ENCODE measurements around the gene MYL11.
A peak's percentile ranks its signal among the peaks of the same experiment; 100 is the strongest.

MYL11 gene

DNA sequence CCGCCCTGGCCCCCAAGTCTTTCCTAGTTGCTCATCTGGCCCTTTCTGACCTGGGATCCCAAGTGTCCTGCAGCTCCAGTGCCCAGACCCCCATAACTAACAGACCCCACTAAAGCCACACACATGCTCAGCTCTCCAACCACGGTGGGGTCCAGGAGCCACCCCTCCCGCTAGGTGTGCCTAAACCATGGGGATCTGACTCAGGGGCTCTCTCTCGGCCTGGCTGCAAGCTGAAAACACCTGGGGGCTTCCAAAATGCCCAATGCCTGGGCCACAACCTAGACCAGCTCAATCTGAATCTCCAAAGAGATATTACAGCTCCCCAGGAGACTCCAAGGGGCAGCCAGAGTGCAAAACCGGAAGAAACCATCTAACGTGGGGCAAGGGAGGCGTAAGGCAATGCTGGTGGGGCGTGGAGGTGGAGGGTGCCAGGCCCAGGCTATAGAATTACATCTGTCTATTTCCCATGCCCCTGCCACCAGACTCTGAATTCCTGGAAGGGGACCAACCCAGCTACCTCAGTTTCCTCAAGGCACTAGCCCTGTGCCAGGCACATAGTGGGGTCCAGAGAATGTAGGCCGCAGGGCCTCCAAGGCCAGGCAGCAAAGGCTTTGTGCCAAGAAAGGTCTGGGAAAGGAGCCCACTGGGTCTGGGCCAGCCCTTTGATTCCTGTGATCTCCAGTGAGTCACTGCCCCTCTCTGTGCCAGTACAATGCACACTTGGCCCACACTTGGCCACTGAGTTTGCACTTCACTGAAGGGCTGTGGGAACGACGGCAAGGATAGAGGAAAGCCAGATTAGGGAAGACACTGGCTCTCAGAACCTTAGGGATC is 22.8 kb upstream of the MYL11 start:
- no peaks in the 10 kb centered on the region for H3K9me3 ChIP-seq (ENCODE audit: severe bottlenecking)
- no peaks in the 10 kb centered on the region for H3K4me1 ChIP-seq (ENCODE audit: insufficient read depth, poor library complexity, severe bottlenecking)
- H3K27ac ChIP-seq (ENCODE audit: poor library complexity, severe bottlenecking): no peak overlapping the region
- no peak overlapping the region for H3K4me3 ChIP-seq (ENCODE audit: severe bottlenecking)
- H3K27me3 ChIP-seq (ENCODE audit: insufficient read depth, poor library complexity, severe bottlenecking): no peaks in the 10 kb centered on the region
- no peak for ATAC-seq (ENCODE audit: low read depth)
- peaks cover 25% of the 10 kb centered on the region for H3K36me3 ChIP-seq (ENCODE audit: low read depth)
- DNase-seq (ENCODE audit: low spot score): no peak
- TF ChIP-seq, protein P1, sequence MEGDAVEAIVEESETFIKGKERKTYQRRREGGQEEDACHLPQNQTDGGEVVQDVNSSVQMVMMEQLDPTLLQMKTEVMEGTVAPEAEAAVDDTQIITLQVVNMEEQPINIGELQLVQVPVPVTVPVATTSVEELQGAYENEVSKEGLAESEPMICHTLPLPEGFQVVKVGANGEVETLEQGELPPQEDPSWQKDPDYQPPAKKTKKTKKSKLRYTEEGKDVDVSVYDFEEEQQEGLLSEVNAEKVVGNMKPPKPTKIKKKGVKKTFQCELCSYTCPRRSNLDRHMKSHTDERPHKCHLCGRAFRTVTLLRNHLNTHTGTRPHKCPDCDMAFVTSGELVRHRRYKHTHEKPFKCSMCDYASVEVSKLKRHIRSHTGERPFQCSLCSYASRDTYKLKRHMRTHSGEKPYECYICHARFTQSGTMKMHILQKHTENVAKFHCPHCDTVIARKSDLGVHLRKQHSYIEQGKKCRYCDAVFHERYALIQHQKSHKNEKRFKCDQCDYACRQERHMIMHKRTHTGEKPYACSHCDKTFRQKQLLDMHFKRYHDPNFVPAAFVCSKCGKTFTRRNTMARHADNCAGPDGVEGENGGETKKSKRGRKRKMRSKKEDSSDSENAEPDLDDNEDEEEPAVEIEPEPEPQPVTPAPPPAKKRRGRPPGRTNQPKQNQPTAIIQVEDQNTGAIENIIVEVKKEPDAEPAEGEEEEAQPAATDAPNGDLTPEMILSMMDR (IDR thresholded peaks at IDR 0.05; ENCODE audit: poor library complexity, severe bottlenecking): no peak

DNA sequence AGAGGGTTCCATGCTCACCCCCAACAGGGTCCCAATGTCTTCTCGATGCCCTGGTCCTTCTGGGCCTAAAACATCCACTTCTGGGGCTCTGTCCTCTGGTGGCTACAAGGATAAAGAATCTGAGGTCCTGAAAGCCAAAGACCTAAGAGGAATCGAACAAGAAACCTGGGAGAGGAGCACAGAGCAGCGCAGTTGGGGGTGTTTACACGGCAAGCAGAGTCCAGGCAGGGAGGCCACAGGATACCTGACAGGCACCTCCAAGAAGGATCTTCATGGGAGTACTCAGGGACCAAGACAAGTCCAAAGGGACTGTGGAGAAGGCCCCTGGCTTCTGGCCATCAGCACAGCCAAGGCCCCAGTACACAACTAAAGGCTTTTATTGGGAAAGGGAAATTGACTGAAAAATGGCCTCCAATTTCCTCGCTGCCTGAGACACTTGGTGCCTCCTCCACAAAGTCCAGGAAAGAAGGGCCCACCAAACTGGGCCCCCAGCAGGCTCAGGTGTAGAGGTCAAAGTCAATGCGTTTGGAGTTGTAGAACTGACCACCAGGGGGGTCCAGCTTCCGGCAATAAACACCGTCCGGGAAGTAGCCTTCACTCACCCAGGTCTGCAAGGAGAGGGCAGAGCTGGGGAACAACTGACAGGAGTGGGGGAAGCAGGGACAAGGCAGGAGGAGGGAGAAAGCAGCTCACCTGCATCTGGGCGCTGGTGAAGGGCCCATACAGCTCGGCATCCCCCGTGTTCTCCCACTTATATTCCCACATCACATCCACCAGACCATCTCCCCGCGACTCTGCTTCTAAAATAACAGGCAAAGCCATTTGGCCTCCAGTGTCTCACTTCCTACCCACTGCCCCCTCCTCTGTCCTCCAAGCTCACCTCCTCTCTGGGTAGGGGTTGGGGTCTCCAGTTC is 21.9 kb upstream of the MYL11 start:
- Histone ChIP-seq H3K27ac (ENCODE audit: poor library complexity, severe bottlenecking) (no peak overlapping the region), H3K4me1 (ENCODE audit: insufficient read depth, poor library complexity, severe bottlenecking) (no peaks in the 10 kb centered on the region)

DNA sequence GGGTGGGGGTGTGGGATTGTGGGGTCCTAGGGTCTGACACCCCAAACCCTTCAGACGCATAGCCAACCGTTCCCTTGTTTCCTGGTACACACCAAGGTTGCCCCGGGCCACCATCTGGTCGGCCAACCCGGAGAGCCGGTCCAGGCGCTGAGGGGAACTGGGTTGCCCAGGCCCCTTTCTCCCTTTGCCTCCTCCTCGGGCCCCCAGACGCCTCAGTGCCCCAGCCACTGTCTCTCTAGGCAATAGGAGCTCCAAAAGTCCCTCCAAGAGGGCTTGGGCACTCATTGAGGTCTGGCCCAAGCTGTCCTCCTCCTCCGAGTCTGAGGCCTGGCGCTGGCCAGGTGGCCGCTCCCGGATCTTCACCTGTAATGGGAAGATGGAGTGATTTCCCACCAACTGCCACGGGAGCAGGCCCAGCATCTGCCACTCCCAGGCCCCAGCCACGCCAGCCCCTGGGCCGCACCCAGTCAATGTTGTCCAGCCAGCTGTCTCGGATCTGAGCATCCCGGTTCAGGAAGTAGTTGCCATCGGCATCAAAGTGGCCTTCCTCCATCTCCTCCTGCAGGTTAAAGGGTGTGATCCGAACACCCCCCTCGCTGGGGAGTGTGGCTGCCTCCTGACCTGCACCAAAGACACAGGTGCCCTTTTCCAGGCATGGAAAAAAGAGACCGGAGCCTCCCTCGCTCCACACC is 21.0 kb upstream of the MYL11 start:
- H3K9me3 ChIP-seq (ENCODE audit: severe bottlenecking): no peaks in the 10 kb centered on the region
- peak overlapping the region; percentile 83 for H3K27ac ChIP-seq (ENCODE audit: poor library complexity, severe bottlenecking)
- DNase-seq (ENCODE audit: low spot score) (peak; percentile 56), ATAC-seq (ENCODE audit: low read depth) (no peak)
- H3K4me1 ChIP-seq (ENCODE audit: insufficient read depth, poor library complexity, severe bottlenecking): no peaks in the 10 kb centered on the region
- no peaks in the 10 kb centered on the region for H3K27me3 ChIP-seq (ENCODE audit: insufficient read depth, poor library complexity, severe bottlenecking)
- no peak overlapping the region for H3K4me3 ChIP-seq (ENCODE audit: severe bottlenecking)
- TF ChIP-seq, protein P1 (IDR thresholded peaks at IDR 0.05; ENCODE audit: poor library complexity, severe bottlenecking): no peak
- peaks cover 33% of the 10 kb centered on the region for H3K36me3 ChIP-seq (ENCODE audit: low read depth)

More for the DNA sequence above, 21.9 kb upstream of the MYL11 start:
- Histone ChIP-seq H3K9me3 (ENCODE audit: severe bottlenecking) (no peaks in the 10 kb centered on the region), H3K4me3 (ENCODE audit: severe bottlenecking) (no peak overlapping the region), H3K36me3 (ENCODE audit: low read depth) (peaks cover 33% of the 10 kb centered on the region), H3K27me3 (ENCODE audit: insufficient read depth, poor library complexity, severe bottlenecking) (no peaks in the 10 kb centered on the region)
- no peak for ATAC-seq (ENCODE audit: low read depth)
- TF ChIP-seq, protein P1 (IDR thresholded peaks at IDR 0.05; ENCODE audit: poor library complexity, severe bottlenecking): no peak
- no peak for DNase-seq (ENCODE audit: low spot score)

DNA sequence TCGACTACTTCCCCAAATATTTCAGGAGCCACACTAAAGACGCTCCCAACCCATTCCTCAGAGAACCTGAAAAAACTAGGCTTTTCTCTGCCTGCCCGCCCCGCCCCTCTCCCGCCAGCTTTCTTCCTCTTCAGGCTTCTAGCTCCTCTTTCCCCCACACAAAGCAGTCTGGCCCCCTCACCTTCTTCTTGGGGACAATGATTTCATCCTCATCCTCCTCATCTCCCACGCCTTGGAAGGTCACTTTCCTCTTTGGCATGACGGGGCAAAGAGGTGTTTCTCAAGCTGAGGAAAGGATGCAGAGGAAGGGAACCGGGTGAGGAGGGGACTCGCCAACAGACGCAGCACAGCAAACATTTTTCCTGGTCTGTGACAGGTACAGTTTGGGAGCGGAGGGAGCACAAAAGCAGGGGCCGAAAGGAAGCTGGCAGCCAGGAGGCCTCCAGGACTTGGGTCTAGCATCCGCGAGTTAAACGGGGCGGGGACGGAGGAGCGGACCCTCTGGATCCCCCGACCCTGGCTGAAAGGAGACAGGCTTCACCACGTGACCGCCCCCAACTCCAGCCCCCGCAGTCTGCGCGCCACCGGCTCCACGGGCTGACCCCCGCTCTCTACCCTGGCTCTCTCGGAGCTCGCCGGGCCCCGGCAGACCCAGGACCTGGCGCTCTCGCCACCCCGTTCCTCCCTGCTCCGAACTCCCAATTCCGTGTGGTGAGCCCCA is 20.0 kb upstream of the MYL11 start:
- Histone ChIP-seq H3K4me3 (ENCODE audit: severe bottlenecking) (peak overlapping the region; percentile 84), H3K4me1 (ENCODE audit: insufficient read depth, poor library complexity, severe bottlenecking) (no peaks in the 10 kb centered on the region), H3K9me3 (ENCODE audit: severe bottlenecking) (no peaks in the 10 kb centered on the region), H3K27ac (ENCODE audit: poor library complexity, severe bottlenecking) (peak overlapping the region; percentile 83), H3K27me3 (ENCODE audit: insufficient read depth, poor library complexity, severe bottlenecking) (no peaks in the 10 kb centered on the region), H3K36me3 (ENCODE audit: low read depth) (peaks cover 33% of the 10 kb centered on the region)
- peak; percentile 57 for DNase-seq (ENCODE audit: low spot score)
- TF ChIP-seq, protein P1 (IDR thresholded peaks at IDR 0.05; ENCODE audit: poor library complexity, severe bottlenecking): no peak
- peak; percentile 22 for ATAC-seq (ENCODE audit: low read depth)

All from RWPE2 (cell line).